Natural killer cell treated with Interleukin-12 subunit alpha and Interleukin-12 subunit beta and Interleukin-15 and Interleukin-18, amount 100 ng/mL, for 72 hours (primary cell): Measurements from ENCODE around the gene PTPRN2. TPM values are rescaled to one million over a fixed set of nuclear protein-coding genes. Genes with fewer than 3 reads are reported as not detected.

ENCODE experiments used
- ATAC-seq, 2 donors: fragments of 150-1000 bp; cut with Tn5 transposase in 1 of 2; sonication (Bioruptor Pico), chemical (Tn5 transposase) in 1 of 2; 2 replicates each; pipeline ENCODE4 v1.10.0; 2021
- DNase-seq: peaks from one replicate; pipeline ENCODE4 v3.0.0; 2022; ENCODE audit warnings: low spot score
- H3K27ac Mint-ChIP-seq, 2 donors: 1 replicate in 1 of 2; 2 replicates in 1 of 2; pipeline ENCODE4 v1.8.0; 2022; ENCODE audit warnings: mixed read lengths in 2 of 2, mild to moderate bottlenecking in 1 of 2, moderate library complexity in 1 of 2
- H3K27me3 Mint-ChIP-seq, 2 donors: 1 replicate in 1 of 2; 2 replicates in 1 of 2; pipeline ENCODE4 v1.8.0; 2022; ENCODE audit warnings: mixed read lengths in 2 of 2
- H3K36me3 Mint-ChIP-seq: one replicate; pipeline ENCODE4 v1.8.0; 2022; ENCODE audit warnings: mixed read lengths
- H3K4me1 Mint-ChIP-seq, 2 donors: 1 replicate in 1 of 2; 2 replicates in 1 of 2; pipeline ENCODE4 v1.8.0; 2022; ENCODE audit warnings: low read depth in 2 of 2, mixed read lengths in 2 of 2, mild to moderate bottlenecking in 1 of 2
- H3K4me3 Mint-ChIP-seq: one replicate; pipeline ENCODE4 v1.8.0; 2022; ENCODE audit warnings: mixed read lengths
- H3K9me3 Mint-ChIP-seq: 2 replicates; pipeline ENCODE4 v1.8.0; 2022; ENCODE audit warnings: mixed read lengths
- total RNA-seq, 2 donors: library from RNA; stranded (reverse); gene quantifications; one replicate each; pipeline ENCODE4 v1.2.3, GENCODE V29; 2022

PTPRN2 gene
- total RNA-seq, 2 donors from 2014 or later = 0.17 to 0.74 TPM

GRCh38 chr7:158094046-158094445, 493.6 kb downstream of the PTPRN2 start:
- Mint-ChIP-seq H3K4me1 (no peaks in the 10 kb centered on the region), H3K36me3 (peaks cover 4% of the 10 kb centered on the region), H3K9me3 (peaks cover 7% of the 10 kb centered on the region), H3K4me3 (no peak overlapping the region), H3K27me3 (no peaks in the 10 kb centered on the region), H3K27ac (no peak overlapping the region)
- DNase-seq (no peak), ATAC-seq (no peak)

- Mint-ChIP-seq H3K4me1 (no peaks in the 10 kb centered on the region), H3K36me3 (peaks cover 4% of the 10 kb centered on the region), H3K27me3 (no peaks in the 10 kb centered on the region), H3K9me3 (peaks cover 7% of the 10 kb centered on the region), H3K4me3 (no peak overlapping the region), H3K27ac (no peak overlapping the region)
- no peak for ATAC-seq
- no peak for DNase-seq
Measured at GRCh38 chr7:158093156-158093796, 494.3 kb downstream of the PTPRN2 start.

DNA sequence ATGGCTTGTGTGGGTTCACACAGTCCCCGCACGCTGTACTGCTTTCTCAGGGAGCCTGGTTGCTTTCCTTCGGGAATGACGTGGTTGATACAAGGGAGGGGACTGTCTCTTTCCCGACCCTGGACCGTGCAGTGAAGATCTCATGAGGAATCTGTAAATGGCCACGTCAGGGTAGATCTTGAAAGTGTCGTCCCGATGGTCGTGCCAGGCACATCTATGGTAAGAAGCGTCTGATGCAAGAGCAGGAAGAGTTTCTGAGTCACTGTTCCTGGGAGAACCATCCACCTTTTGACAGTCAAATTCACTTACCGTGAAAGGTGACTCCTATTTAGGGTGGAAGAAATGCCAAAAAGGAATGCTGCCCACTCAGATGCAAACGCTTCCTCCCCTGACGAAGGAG, 500.4 kb downstream of the PTPRN2 start:
- H3K4me3 Mint-ChIP-seq = no peak overlapping the region
- H3K4me1 Mint-ChIP-seq = peaks cover 0 to 3% of the 10 kb centered on the region in 2 donors
- peaks cover 4% of the 10 kb centered on the region for H3K36me3 Mint-ChIP-seq
- H3K27ac Mint-ChIP-seq = no peak overlapping the region
- ATAC-seq = no peak
- H3K9me3 Mint-ChIP-seq = peaks cover 11% of the 10 kb centered on the region
- H3K27me3 Mint-ChIP-seq = no peaks in the 10 kb centered on the region
- DNase-seq = no peak

GRCh38 chr7:158085741-158086695, 501.6 kb downstream of the PTPRN2 start:
- no peak overlapping the region for H3K27ac Mint-ChIP-seq
- H3K36me3 Mint-ChIP-seq = peaks cover 4% of the 10 kb centered on the region
- peaks cover 11% of the 10 kb centered on the region for H3K9me3 Mint-ChIP-seq
- DNase-seq = no peak
- H3K4me3 Mint-ChIP-seq = no peak overlapping the region
- peaks cover 0 to 3% of the 10 kb centered on the region in 2 donors for H3K4me1 Mint-ChIP-seq
- H3K27me3 Mint-ChIP-seq = no peaks in the 10 kb centered on the region
- no peak for ATAC-seq

GRCh38 chr7:158084555-158084954, 503.1 kb downstream of the PTPRN2 start:
- DNase-seq (no peak), ATAC-seq (no peak)
- Mint-ChIP-seq H3K36me3 (no peaks in the 10 kb centered on the region), H3K27ac (no peak overlapping the region), H3K27me3 (no peaks in the 10 kb centered on the region), H3K4me1 (peaks cover 0 to 3% of the 10 kb centered on the region in 2 donors), H3K4me3 (no peak overlapping the region), H3K9me3 (peaks cover 5% of the 10 kb centered on the region)

- Mint-ChIP-seq H3K4me1 (peaks cover 0 to 3% of the 10 kb centered on the region in 2 donors), H3K4me3 (no peak overlapping the region), H3K36me3 (no peaks in the 10 kb centered on the region), H3K9me3 (peaks cover 4% of the 10 kb centered on the region), H3K27ac (no peak overlapping the region), H3K27me3 (no peaks in the 10 kb centered on the region)
- no peak for DNase-seq
- no peak for ATAC-seq
Measured at GRCh38 chr7:158083526-158084310, 503.9 kb downstream of the PTPRN2 start.

- Mint-ChIP-seq H3K27ac (no peak overlapping the region), H3K9me3 (peaks cover 4% of the 10 kb centered on the region), H3K36me3 (no peaks in the 10 kb centered on the region), H3K27me3 (no peaks in the 10 kb centered on the region), H3K4me3 (no peak overlapping the region), H3K4me1 (peaks cover 0 to 3% of the 10 kb centered on the region in 2 donors)
- DNase-seq (no peak), ATAC-seq (no peak)
Measured at GRCh38 chr7:158082761-158083160, 504.9 kb downstream of the PTPRN2 start.

DNA sequence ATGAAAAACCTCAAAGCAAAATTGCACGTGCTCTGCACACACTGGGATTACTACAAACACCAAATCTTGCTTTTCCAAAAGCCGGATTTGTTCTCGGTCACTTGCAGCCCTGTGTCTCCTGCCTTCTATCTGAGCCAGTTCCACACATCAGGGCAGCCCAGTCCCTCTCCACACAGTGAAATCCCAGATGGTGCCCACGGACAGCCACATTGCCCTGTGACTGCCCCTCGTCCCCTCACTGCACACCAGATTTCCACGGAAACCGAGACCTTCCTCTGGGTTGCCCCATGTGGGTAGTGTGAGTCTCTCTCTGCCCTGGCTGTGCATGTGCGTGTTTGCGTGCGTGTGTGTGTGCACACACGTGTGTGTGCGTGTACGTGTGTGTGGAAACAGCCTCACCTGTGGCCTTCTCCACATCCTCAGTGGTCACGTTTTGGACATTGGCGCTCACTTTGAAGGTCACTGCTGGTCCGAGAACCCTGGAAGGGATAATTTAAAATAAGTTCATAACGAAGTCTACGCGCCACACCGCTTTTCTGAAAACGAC, 506.7 kb downstream of the PTPRN2 start:
- Mint-ChIP-seq H3K27me3 (no peaks in the 10 kb centered on the region), H3K9me3 (peaks cover 3% of the 10 kb centered on the region), H3K36me3 (no peaks in the 10 kb centered on the region), H3K27ac (no peak overlapping the region), H3K4me3 (no peak overlapping the region), H3K4me1 (peaks cover 0 to 3% of the 10 kb centered on the region in 2 donors)
- no peak for ATAC-seq
- no peak for DNase-seq

- H3K27me3 Mint-ChIP-seq = no peaks in the 10 kb centered on the region
- H3K4me3 Mint-ChIP-seq = no peak overlapping the region
- H3K27ac Mint-ChIP-seq = no peak overlapping the region
- no peaks in the 10 kb centered on the region for H3K9me3 Mint-ChIP-seq
- DNase-seq = no peak
- no peaks in the 10 kb centered on the region for H3K36me3 Mint-ChIP-seq
- no peaks in the 10 kb centered on the region for H3K4me1 Mint-ChIP-seq
- ATAC-seq = no peak
Measured at GRCh38 chr7:158077934-158078910, 509.4 kb downstream of the PTPRN2 start.

DNA sequence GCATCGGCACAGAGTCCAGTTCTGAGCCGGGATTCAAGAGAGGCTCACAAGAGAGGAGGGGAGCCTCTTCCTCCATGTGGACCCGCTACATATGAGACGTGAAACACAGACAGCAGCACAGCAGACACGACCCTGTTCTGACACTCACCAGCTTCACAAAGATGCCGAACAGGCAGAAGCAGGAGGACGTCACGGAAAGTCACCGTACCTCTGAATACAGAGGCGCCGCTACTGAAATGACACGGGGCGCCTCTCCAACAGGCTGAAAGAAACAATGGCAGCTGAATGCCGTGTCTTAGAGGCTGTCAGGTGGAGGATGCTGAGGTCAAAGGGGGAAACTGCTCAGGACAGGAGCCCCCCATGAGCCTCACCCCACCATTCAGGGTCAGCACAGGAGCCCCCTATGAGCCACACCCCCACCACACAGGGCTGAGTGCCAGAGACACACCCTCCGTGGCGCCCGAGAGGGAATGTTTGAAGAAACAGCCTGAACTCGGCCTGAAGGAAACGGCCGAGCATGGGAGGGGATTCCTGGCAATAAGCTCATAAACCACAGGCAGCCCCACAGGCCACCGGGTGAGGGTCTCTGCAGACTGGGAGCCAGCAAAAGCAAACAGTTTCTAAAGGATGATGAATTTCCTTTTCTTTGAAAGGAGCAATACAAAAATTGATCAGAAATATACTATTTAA, 510.3 kb downstream of the PTPRN2 start:
- no peak overlapping the region for H3K4me3 Mint-ChIP-seq
- ATAC-seq (no peak), DNase-seq (no peak)
- H3K36me3 Mint-ChIP-seq = no peaks in the 10 kb centered on the region
- H3K27ac Mint-ChIP-seq = no peak overlapping the region
- no peaks in the 10 kb centered on the region for H3K27me3 Mint-ChIP-seq
- H3K9me3 Mint-ChIP-seq = no peaks in the 10 kb centered on the region
- no peaks in the 10 kb centered on the region for H3K4me1 Mint-ChIP-seq

- Mint-ChIP-seq H3K27me3 (no peaks in the 10 kb centered on the region), H3K9me3 (no peaks in the 10 kb centered on the region), H3K4me1 (no peaks in the 10 kb centered on the region), H3K36me3 (no peaks in the 10 kb centered on the region), H3K4me3 (no peak overlapping the region), H3K27ac (no peak overlapping the region)
- ATAC-seq (no peak), DNase-seq (no peak)
Measured at GRCh38 chr7:158076656-158077055, 511.0 kb downstream of the PTPRN2 start.

DNA sequence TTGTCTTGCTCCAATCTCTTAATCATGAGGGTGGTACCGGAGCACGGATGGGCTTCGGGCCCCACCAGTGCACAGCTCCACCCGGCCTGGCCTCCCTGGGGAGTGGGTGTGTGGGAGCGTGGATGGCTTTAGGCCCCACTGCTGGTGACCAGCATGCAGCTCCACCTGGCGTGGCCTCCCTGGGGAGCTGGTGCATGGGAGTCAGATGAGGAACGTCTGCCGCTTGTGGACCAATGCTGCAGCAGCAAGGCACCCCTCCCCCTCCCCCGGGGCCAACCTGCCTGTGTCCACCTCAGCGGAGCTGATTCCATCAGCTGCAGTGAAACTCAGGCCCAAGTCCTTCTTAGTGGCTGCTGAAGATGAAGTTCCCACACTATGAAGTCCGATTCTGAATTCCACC, 511.4 kb downstream of the PTPRN2 start:
- Mint-ChIP-seq H3K4me3 (no peak overlapping the region), H3K27me3 (no peaks in the 10 kb centered on the region), H3K27ac (no peak overlapping the region), H3K36me3 (no peaks in the 10 kb centered on the region), H3K4me1 (no peaks in the 10 kb centered on the region), H3K9me3 (no peaks in the 10 kb centered on the region)
- ATAC-seq (no peak), DNase-seq (no peak)
